HAP-1 (cell line): Measurements from ENCODE around the gene TBC1D23.
"Not testable (repeated sequence)": the region's sequence is repeated elsewhere in the genome, so short reads cannot be mapped to it uniquely, and the experiment has no call there.

Experiments used
- DNase-seq, 2 experiments: peaks; one replicate each; pipeline ENCODE4 v3.0.0-alpha.2; 2016 to 2020; ENCODE audit warnings: low spot score in 2 of 2
- H3K27me3 ChIP-seq: fragments of 250-450 bp; sonication (Bioruptor Pico); 2 replicates; pipeline ENCODE4 v1.5.1; 2020; ENCODE audit warnings: low read depth, mild to moderate bottlenecking, moderate library complexity
- H3K36me3 ChIP-seq: fragments of 250-450 bp; sonication (Bioruptor Pico); replicated peaks from 2 replicates; pipeline ENCODE4 v1.5.1; 2020; ENCODE audit warnings: mild to moderate bottlenecking
- H3K4me1 ChIP-seq: fragments of 250-450 bp; sonication (Bioruptor Pico); 2 replicates; pipeline ENCODE4 v1.5.1; 2020; ENCODE audit warnings: mild to moderate bottlenecking
- H3K4me3 ChIP-seq: fragments of 250-450 bp; sonication (Bioruptor Pico); 2 replicates; pipeline ENCODE4 v1.5.1; 2020; ENCODE audit warnings: mild to moderate bottlenecking, moderate library complexity
- H3K9me3 ChIP-seq: fragments of 250-450 bp; sonication (Bioruptor Pico); 2 replicates; pipeline ENCODE4 v1.5.1; 2020; ENCODE audit warnings: mild to moderate bottlenecking, moderate library complexity
- in situ Hi-C: fragments of 300-500 bp; cut with MboI; formaldehyde crosslinking; loops from 3 replicates; pipeline ENCODE4 v1.14.3; 2020; ENCODE audit warnings: low sequenced_read_pairs, inconsistent platforms, mixed read lengths

TBC1D23 gene

GRCh38 chr3:100234364-100234763 lies 26.4 kb upstream of the TBC1D23 start:
- Histone ChIP-seq H3K9me3 (no peaks in the 10 kb centered on the region; the same call in 1 of the 2 replicates), H3K4me3 (no peak overlapping the region), H3K36me3 (no peaks in the 10 kb centered on the region), H3K4me1 (peaks cover 6% of the 10 kb centered on the region; the same call in 1 of the 2 replicates), H3K27me3 (no peaks in the 10 kb centered on the region)
- in situ Hi-C loops = no loop called here
- DNase-seq = no peak

- no peaks in the 10 kb centered on the region for H3K36me3 ChIP-seq
- no peak overlapping the region for H3K4me3 ChIP-seq
- no peaks in the 10 kb centered on the region for H3K27me3 ChIP-seq
- no peaks in the 10 kb centered on the region; the same call in 1 of the 2 replicates for H3K9me3 ChIP-seq
- in situ Hi-C loops = no loop called here
- no peaks in the 10 kb centered on the region for H3K4me1 ChIP-seq
- DNase-seq = no peak
Observed at GRCh38 chr3:100238599-100238998, 22.2 kb upstream of the TBC1D23 start.

- in situ Hi-C loops, H3K36me3 ChIP-seq, H3K4me3 ChIP-seq, DNase-seq, H3K27me3 ChIP-seq, H3K9me3 ChIP-seq, H3K4me1 ChIP-seq: not testable (repeated sequence)
Observed at GRCh38 chr3:100242471-100242870, 18.3 kb upstream of the TBC1D23 start.

GRCh38 chr3:100244264-100244663 lies 16.5 kb upstream of the TBC1D23 start:
- in situ Hi-C loops = no loop called here
- H3K4me3 ChIP-seq = no peak overlapping the region

GRCh38 chr3:100245136-100245535 lies 15.7 kb upstream of the TBC1D23 start:
- H3K4me1 ChIP-seq = no peaks in the 10 kb centered on the region
- DNase-seq = no peak
- no peaks in the 10 kb centered on the region for H3K9me3 ChIP-seq
- no peak overlapping the region for H3K4me3 ChIP-seq
- in situ Hi-C loops = no loop called here
- H3K36me3 ChIP-seq = no peaks in the 10 kb centered on the region
- H3K27me3 ChIP-seq = no peaks in the 10 kb centered on the region

More at GRCh38 chr3:100244264-100244663, 16.5 kb upstream of the TBC1D23 start:
- H3K4me1 ChIP-seq = no peaks in the 10 kb centered on the region
- H3K27me3 ChIP-seq = no peaks in the 10 kb centered on the region
- no peaks in the 10 kb centered on the region for H3K9me3 ChIP-seq
- no peak for DNase-seq
- no peaks in the 10 kb centered on the region for H3K36me3 ChIP-seq

- Histone ChIP-seq H3K27me3 (no peaks in the 10 kb centered on the region), H3K4me1 (no peaks in the 10 kb centered on the region), H3K36me3 (no peaks in the 10 kb centered on the region), H3K9me3 (no peaks in the 10 kb centered on the region), H3K4me3 (no peak overlapping the region)
- peak in 1 of 2 experiments; percentile 51 for DNase-seq
- in situ Hi-C loops = no loop called here
Observed at GRCh38 chr3:100245927-100246326, 14.9 kb upstream of the TBC1D23 start.

- H3K27me3 ChIP-seq = no peaks in the 10 kb centered on the region
- H3K4me1 ChIP-seq = no peaks in the 10 kb centered on the region
- no peaks in the 10 kb centered on the region for H3K9me3 ChIP-seq
- no peak for DNase-seq
- H3K36me3 ChIP-seq = no peaks in the 10 kb centered on the region
- in situ Hi-C loops = no loop called here
- no peak overlapping the region for H3K4me3 ChIP-seq
Observed at GRCh38 chr3:100246999-100247398, 13.8 kb upstream of the TBC1D23 start.

GRCh38 chr3:100252001-100252400 lies 8.8 kb upstream of the TBC1D23 start:
- Histone ChIP-seq H3K9me3 (no peaks in the 10 kb centered on the region), H3K4me1 (peaks cover 4% of the 10 kb centered on the region), H3K27me3 (0 out of 2 replicates have a peak, but pooled peaks cover 2% of the 10 kb centered on the region), H3K36me3 (no peaks in the 10 kb centered on the region), H3K4me3 (no peak overlapping the region)
- in situ Hi-C loops = loop anchor here (10.0 kb wide), 2 partner anchors 187 to 417 kb away; no protein-coding TSS in a partner anchor
- DNase-seq = no peak

GRCh38 chr3:100254168-100254777 lies 6.5 kb upstream of the TBC1D23 start:
- in situ Hi-C loops = loop anchor here (10.0 kb wide), 2 partner anchors 189 to 419 kb away; no protein-coding TSS in a partner anchor
- peaks cover 12% of the 10 kb centered on the region for H3K4me1 ChIP-seq
- peak; percentile 71 to 73 for DNase-seq
- 0 out of 2 replicates have a peak, but pooled peaks cover 2% of the 10 kb centered on the region for H3K27me3 ChIP-seq
- no peak overlapping the region for H3K4me3 ChIP-seq
- no peaks in the 10 kb centered on the region for H3K9me3 ChIP-seq
- no peaks in the 10 kb centered on the region for H3K36me3 ChIP-seq

- DNase-seq = peak in 1 of 2 experiments; percentile 61
- peaks cover 3% of the 10 kb centered on the region; the same call in 1 of the 2 replicates for H3K36me3 ChIP-seq
- no peaks in the 10 kb centered on the region for H3K9me3 ChIP-seq
- H3K27me3 ChIP-seq = 0 out of 2 replicates have a peak, but pooled peaks cover 2% of the 10 kb centered on the region
- peaks cover 17% of the 10 kb centered on the region for H3K4me1 ChIP-seq
- in situ Hi-C loops = loop anchor here (10.0 kb wide), 2 partner anchors 192 to 422 kb away; no protein-coding TSS in a partner anchor
- no peak overlapping the region for H3K4me3 ChIP-seq
Observed at GRCh38 chr3:100256731-100257151, 4.1 kb upstream of the TBC1D23 start.

GRCh38 chr3:100257586-100257985 lies 3.2 kb upstream of the TBC1D23 start:
- Histone ChIP-seq H3K4me3 (no peak overlapping the region), H3K27me3 (0 out of 2 replicates have a peak, but pooled peaks cover 2% of the 10 kb centered on the region), H3K36me3 (peaks cover 3% of the 10 kb centered on the region; the same call in 1 of the 2 replicates), H3K4me1 (peaks cover 17% of the 10 kb centered on the region), H3K9me3 (no peaks in the 10 kb centered on the region)
- in situ Hi-C loops = loop anchor here (10.0 kb wide), 2 partner anchors 193 to 423 kb away; no protein-coding TSS in a partner anchor
- DNase-seq = no peak

GRCh38 chr3:100260081-100260684 lies 609 bp upstream of the TBC1D23 start:
- Histone ChIP-seq H3K4me1 (peaks cover 37% of the 10 kb centered on the region), H3K9me3 (no peaks in the 10 kb centered on the region), H3K36me3 (peaks cover 3% of the 10 kb centered on the region; the same call in 1 of the 2 replicates), H3K4me3 (peak overlapping the region; percentile 95), H3K27me3 (0 out of 2 replicates have a peak, but pooled peaks cover 1% of the 10 kb centered on the region)
- DNase-seq = no peak
- in situ Hi-C loops = no loop called here

GRCh38 chr3:100261485-100261903 lies 702 bp downstream of the TBC1D23 start:
- in situ Hi-C loops = no loop called here
- Histone ChIP-seq H3K9me3 (no peaks in the 10 kb centered on the region), H3K36me3 (peaks cover 3% of the 10 kb centered on the region; the same call in 1 of the 2 replicates), H3K4me1 (peaks cover 38% of the 10 kb centered on the region), H3K4me3 (peak overlapping the region; percentile 95), H3K27me3 (no peaks in the 10 kb centered on the region)
- no peak for DNase-seq

GRCh38 chr3:100262925-100263324 lies 2.1 kb downstream of the TBC1D23 start:
- H3K9me3 ChIP-seq, in situ Hi-C loops, H3K27me3 ChIP-seq, H3K36me3 ChIP-seq, H3K4me3 ChIP-seq: not testable (repeated sequence)
- H3K4me1 ChIP-seq = peaks cover 29% of the 10 kb centered on the region
- DNase-seq = peak in 1 of 2 experiments; percentile 8
